ENCODE data around the gene ISCU. TPM values are rescaled to one million over a fixed set of nuclear protein-coding genes. Genes with fewer than 3 reads are reported as not detected.

The ISCU gene
- total RNA-seq, 4 donors from 2014 or later, result 207 to 257 (median 242) TPM

DNA sequence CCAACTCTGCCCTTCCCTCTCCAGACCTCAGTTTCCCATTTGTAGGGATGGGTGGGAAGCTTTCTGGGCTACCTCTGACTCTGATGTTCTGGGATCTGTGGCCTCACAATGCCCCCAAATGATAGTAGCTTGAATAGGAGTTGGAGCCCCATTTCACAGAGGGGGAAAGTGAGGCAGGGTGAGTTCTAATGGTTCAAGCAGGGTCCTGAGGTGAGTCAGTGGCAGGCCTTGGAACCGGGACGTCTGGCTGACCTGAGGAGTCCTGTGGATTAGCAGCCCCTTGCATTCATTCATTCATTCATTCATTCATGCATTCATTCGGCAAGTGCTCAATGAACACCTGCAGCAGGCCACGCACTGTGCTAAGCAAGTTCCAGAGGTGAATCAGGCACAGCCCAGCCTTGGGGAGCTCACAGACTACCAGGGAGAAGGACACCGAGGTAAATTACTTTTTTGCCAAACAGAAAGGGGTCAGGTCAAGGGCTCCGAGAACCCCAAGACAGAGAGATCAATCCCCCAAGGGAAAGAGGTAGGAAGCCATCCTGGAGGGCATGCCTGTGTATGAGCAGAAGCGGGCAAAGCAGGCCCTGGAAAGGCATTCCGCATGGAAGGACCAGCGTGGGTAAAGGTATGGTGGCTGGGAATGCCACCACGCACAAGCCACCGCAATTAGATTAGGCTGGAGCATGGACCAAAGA lies 36.3 kb downstream of the ISCU start:
- Histone ChIP-seq H3K9me3 (no peaks in the 10 kb centered on the region), H3K4me1 (peaks cover 0 to 11% (median 2%) of the 10 kb centered on the region in 4 donors), H3K4me3 (peak overlapping the region in 1 of 4 donors; percentile 23), H3K36me3 (no peaks in the 10 kb centered on the region), H3K27me3 (peaks cover 0 to 10% (median 0%) of the 10 kb centered on the region in 4 donors), H3K27ac (replicated peaks in 1 of 4) (no peak overlapping the region)
- no peak for TF ChIP-seq CTCF (IDR thresholded peaks at IDR 0.05)
- TF ChIP-seq POLR2A (IDR thresholded peaks at IDR 0.05; ENCODE audit: low read depth), result no peak
- no peak for TF ChIP-seq EP300 (IDR thresholded peaks at IDR 0.05)
- TF ChIP-seq POLR2AphosphoS5 (IDR thresholded peaks at IDR 0.05), result no peak
- intact Hi-C loops (cut with DNase I), result no loop called here
- no peak for DNase-seq (ENCODE audit: extremely low spot score)
- 94% methylated on average over 11 of the region's 11 CpGs for WGBS

DNA sequence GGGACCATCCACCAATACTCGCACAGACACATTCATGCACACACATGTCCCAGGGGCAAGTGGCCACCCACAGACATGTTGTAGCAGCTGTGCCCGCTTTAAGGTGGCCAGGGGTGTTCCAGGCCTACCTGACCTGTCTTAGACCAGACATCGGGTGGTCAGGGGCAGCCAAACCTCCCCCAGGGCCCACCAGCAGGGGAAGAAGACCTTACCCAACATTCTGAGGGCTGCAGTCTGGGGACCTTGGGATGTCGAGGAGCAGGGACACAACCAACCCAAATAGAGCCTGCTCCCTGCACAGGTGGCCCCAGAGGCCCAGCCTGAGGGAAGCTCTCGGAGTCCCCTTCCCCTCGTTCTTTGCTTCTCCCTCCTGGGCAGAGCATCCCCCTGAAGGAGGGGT lies 37.1 kb downstream of the ISCU start:
- Histone ChIP-seq H3K9me3 (no peaks in the 10 kb centered on the region), H3K36me3 (no peaks in the 10 kb centered on the region), H3K4me3 (no peak overlapping the region), H3K27me3 (peaks cover 0 to 12% (median 0%) of the 10 kb centered on the region in 4 donors), H3K27ac (replicated peaks in 1 of 4) (no peak overlapping the region), H3K4me1 (peaks cover 0 to 11% (median 2%) of the 10 kb centered on the region in 4 donors)
- TF ChIP-seq POLR2A (IDR thresholded peaks at IDR 0.05; ENCODE audit: low read depth), result no peak
- no peak for TF ChIP-seq CTCF (IDR thresholded peaks at IDR 0.05)
- no peak for TF ChIP-seq EP300 (IDR thresholded peaks at IDR 0.05)
- no peak for TF ChIP-seq POLR2AphosphoS5 (IDR thresholded peaks at IDR 0.05)
- no peak for DNase-seq (ENCODE audit: extremely low spot score)
- intact Hi-C loops (cut with DNase I), result no loop called here
- WGBS, result 82% methylated on average over 5 of the region's 6 CpGs

- H3K36me3 ChIP-seq, result no peaks in the 10 kb centered on the region
- H3K27me3 ChIP-seq, result peaks cover 0 to 12% (median 0%) of the 10 kb centered on the region in 4 donors
- H3K4me3 ChIP-seq, result no peak overlapping the region
- no peak overlapping the region for H3K27ac ChIP-seq (replicated peaks in 1 of 4)
- 90% methylated on average over 10 of the region's 10 CpGs for WGBS
- no peak for TF ChIP-seq POLR2AphosphoS5 (IDR thresholded peaks at IDR 0.05)
- TF ChIP-seq CTCF (IDR thresholded peaks at IDR 0.05), result no peak
- no peak for TF ChIP-seq POLR2A (IDR thresholded peaks at IDR 0.05; ENCODE audit: low read depth)
- TF ChIP-seq EP300 (IDR thresholded peaks at IDR 0.05), result no peak
- H3K9me3 ChIP-seq, result no peaks in the 10 kb centered on the region
- H3K4me1 ChIP-seq, result peaks cover 0 to 11% (median 2%) of the 10 kb centered on the region in 4 donors
- DNase-seq (ENCODE audit: extremely low spot score), result no peak
- intact Hi-C loops (cut with DNase I), result no loop called here
These were observed 37.7 kb downstream of the ISCU start for GRCh38 chr12:108599948-108600701.

GRCh38 chr12:108600702-108601007 lies 38.3 kb downstream of the ISCU start:
- Histone ChIP-seq H3K27ac (replicated peaks in 1 of 4) (no peak overlapping the region), H3K9me3 (no peaks in the 10 kb centered on the region), H3K4me3 (no peak overlapping the region), H3K36me3 (no peaks in the 10 kb centered on the region), H3K4me1 (peaks cover 0 to 11% (median 2%) of the 10 kb centered on the region in 4 donors), H3K27me3 (peaks cover 0 to 12% (median 0%) of the 10 kb centered on the region in 4 donors)
- no peak for DNase-seq (ENCODE audit: extremely low spot score)
- TF ChIP-seq POLR2A (IDR thresholded peaks at IDR 0.05; ENCODE audit: low read depth), result no peak
- TF ChIP-seq CTCF (IDR thresholded peaks at IDR 0.05), result no peak
- no peak for TF ChIP-seq POLR2AphosphoS5 (IDR thresholded peaks at IDR 0.05)
- TF ChIP-seq EP300 (IDR thresholded peaks at IDR 0.05), result no peak
- intact Hi-C loops (cut with DNase I), result no loop called here
- WGBS, result 73% methylated on average over 4 of the region's 4 CpGs

Data from esophagus muscularis mucosa (tissue), 4 donors.